ENCODE results near the gene MCAT.

GRCh38 chr22:43166132-43166930, 23.1 kb upstream of the MCAT start:
- no peak for TF ChIP-seq CTCF (IDR thresholded peaks at IDR 0.05; ENCODE audit: low read depth, low read length, missing input control)
- no peak for TF ChIP-seq REST (IDR thresholded peaks at IDR 0.05)
- TF ChIP-seq GABPA (IDR thresholded peaks at IDR 0.05 in 1 of 2, conservative IDR thresholded peaks at IDR 0.05 in 1 of 2), result no peak
- TF ChIP-seq RAD21 (IDR thresholded peaks at IDR 0.05), result no peak
- no peak for TF ChIP-seq YY1 (IDR thresholded peaks at IDR 0.05)
- no peak for TF ChIP-seq MAX (IDR thresholded peaks at IDR 0.05)
- TF ChIP-seq ZBTB33 (IDR thresholded peaks at IDR 0.05), result no peak
- TF ChIP-seq RXRA (IDR thresholded peaks at IDR 0.05), result no peak
- TF ChIP-seq EGR1 (IDR thresholded peaks at IDR 0.05; ENCODE audit: low read depth in 2 of 2), result no peak
- no peak for TF ChIP-seq NR2F2 (IDR thresholded peaks at IDR 0.05)
- TF ChIP-seq HNF4G (IDR thresholded peaks at IDR 0.05), result no peak
- TF ChIP-seq SP1 (IDR thresholded peaks at IDR 0.05), result no peak
- TF ChIP-seq ATF3 (IDR thresholded peaks at IDR 0.05), result no peak
- no peak for TF ChIP-seq TAF1 (conservative IDR thresholded peaks at IDR 0.05)
